Measurements from ENCODE around the gene TFPI2. TPM values are rescaled to one million over a fixed set of nuclear protein-coding genes. Genes with fewer than 3 reads are reported as not detected.
"Not testable (repeated sequence)": the region's sequence is repeated elsewhere in the genome, so short reads cannot be mapped to it uniquely, and the experiment has no call there.

The TFPI2 gene
- total and polyA plus RNA-seq, 7 donors, result 0.66 to 7.5 (median 2.3) TPM

- WGBS, 3 donors, result 24 to 42% (median 25%) methylated on average over 6 of the region's 6 CpGs
- no peaks in the 10 kb centered on the region for H3K4me1 ChIP-seq
- peak overlapping the region; percentile 63 for H3K4me3 ChIP-seq
Measured at GRCh38 chr7:93923296-93923695, 32.7 kb upstream of the TFPI2 start.

GRCh38 chr7:93921607-93922566 is 31.3 kb upstream of the TFPI2 start, which contains the start of gene GNG11:
TSS of gene GNG11 (plus strand) at chr7:93921735. CDS start at chr7:93922138, 403 bp downstream.
- DNase-seq (peak; percentile 84 to 90), ATAC-seq (peak; percentile 65 to 88 (median 80))
- no peak for TF ChIP-seq CTCF (IDR thresholded peaks at IDR 0.05)
- intact Hi-C loops (cut with DNase I), result no loop called here
- 1% methylated on average over 39 of the region's 39 CpGs for WGBS, 3 donors
- Histone ChIP-seq H3K27ac (peak within 1 kb of the TSS; percentile 69), H3K36me3 (ENCODE audit: insufficient read depth in 1 of 2, low read depth in 1 of 2) (peaks cover 0 to 9% of the 10 kb centered on the region in 2 donors), H3K9me3 (no peaks in the 10 kb centered on the region), H3K4me3 (peak within 1 kb of the TSS; percentile 63), H3K4me1 (no peaks in the 10 kb centered on the region), H3K27me3 (ENCODE audit: insufficient read depth in 3 of 3, low read length in 2 of 3) (peaks cover 0 to 11% (median 0%) of the 10 kb centered on the region in 3 donors)

More at GRCh38 chr7:93923296-93923695, 32.7 kb upstream of the TFPI2 start:
- TF ChIP-seq CTCF (IDR thresholded peaks at IDR 0.05), result no peak
- intact Hi-C loops (cut with DNase I), result no loop called here
- no peaks in the 10 kb centered on the region for H3K9me3 ChIP-seq
- peak overlapping the region; percentile 69 for H3K27ac ChIP-seq
- H3K27me3 ChIP-seq (ENCODE audit: insufficient read depth in 3 of 3, low read length in 2 of 3), result peaks cover 0 to 8% (median 0%) of the 10 kb centered on the region in 3 donors
- peaks cover 0 to 10% of the 10 kb centered on the region in 2 donors for H3K36me3 ChIP-seq (ENCODE audit: insufficient read depth in 1 of 2, low read depth in 1 of 2)
- no peak for DNase-seq
- no peak for ATAC-seq

- ATAC-seq, result peak in 1 of 4 donors; percentile 14
- WGBS, 3 donors, result 4 to 14% (median 8%) methylated on average over 8 of the region's 8 CpGs
- intact Hi-C loops (cut with DNase I), result no loop called here
Measured at GRCh38 chr7:93921186-93921585, 30.6 kb upstream of the TFPI2 start.

GRCh38 chr7:93920496-93921182 is 30.1 kb upstream of the TFPI2 start:
- no peak for DNase-seq
- intact Hi-C loops (cut with DNase I), result no loop called here
- Histone ChIP-seq H3K4me1 (no peaks in the 10 kb centered on the region), H3K36me3 (ENCODE audit: insufficient read depth in 1 of 2, low read depth in 1 of 2) (no peaks in the 10 kb centered on the region), H3K27ac (peak overlapping the region; percentile 57), H3K27me3 (ENCODE audit: insufficient read depth in 3 of 3, low read length in 2 of 3) (peaks cover 0 to 11% (median 0%) of the 10 kb centered on the region in 3 donors), H3K4me3 (peak overlapping the region; percentile 63), H3K9me3 (no peaks in the 10 kb centered on the region)
- 33 to 38% (median 35%) methylated on average over 6 of the region's 6 CpGs for WGBS, 3 donors
- TF ChIP-seq CTCF (IDR thresholded peaks at IDR 0.05), result no peak
- ATAC-seq, result no peak

More at GRCh38 chr7:93921186-93921585, 30.6 kb upstream of the TFPI2 start:
- no peaks in the 10 kb centered on the region for H3K9me3 ChIP-seq
- H3K36me3 ChIP-seq (ENCODE audit: insufficient read depth in 1 of 2, low read depth in 1 of 2), result peaks cover 0 to 2% of the 10 kb centered on the region in 2 donors
- H3K4me3 ChIP-seq, result peak overlapping the region; percentile 63
- peaks cover 0 to 11% (median 0%) of the 10 kb centered on the region in 3 donors for H3K27me3 ChIP-seq (ENCODE audit: insufficient read depth in 3 of 3, low read length in 2 of 3)
- peak overlapping the region; percentile 69 for H3K27ac ChIP-seq
- no peak for DNase-seq
- no peaks in the 10 kb centered on the region for H3K4me1 ChIP-seq
- no peak for TF ChIP-seq CTCF (IDR thresholded peaks at IDR 0.05)

GRCh38 chr7:93916315-93916714 is 25.8 kb upstream of the TFPI2 start:
- DNase-seq; H3K4me3 ChIP-seq; H3K27ac ChIP-seq; H3K4me1 ChIP-seq; ATAC-seq; H3K9me3 ChIP-seq; intact Hi-C loops (cut with DNase I); H3K36me3 ChIP-seq (ENCODE audit: insufficient read depth in 1 of 2, low read depth in 1 of 2): not testable (repeated sequence)
- 67 to 87% (median 80%) methylated on average over 4 of the region's 4 CpGs for WGBS, 3 donors
- H3K27me3 ChIP-seq (ENCODE audit: insufficient read depth in 3 of 3, low read length in 2 of 3), result peaks cover 0 to 11% (median 0%) of the 10 kb centered on the region in 3 donors

- H3K27me3 ChIP-seq (ENCODE audit: insufficient read depth in 3 of 3, low read length in 2 of 3), result peaks cover 0 to 11% (median 0%) of the 10 kb centered on the region in 3 donors
- H3K4me1 ChIP-seq; H3K9me3 ChIP-seq; intact Hi-C loops (cut with DNase I); H3K36me3 ChIP-seq (ENCODE audit: insufficient read depth in 1 of 2, low read depth in 1 of 2); DNase-seq; H3K4me3 ChIP-seq; ATAC-seq; H3K27ac ChIP-seq: not testable (repeated sequence)
Measured at GRCh38 chr7:93915888-93916287, 25.3 kb upstream of the TFPI2 start.

- H3K9me3 ChIP-seq; H3K4me3 ChIP-seq; ATAC-seq; H3K36me3 ChIP-seq (ENCODE audit: insufficient read depth in 1 of 2, low read depth in 1 of 2); H3K27ac ChIP-seq; H3K27me3 ChIP-seq (ENCODE audit: insufficient read depth in 3 of 3, low read length in 2 of 3); DNase-seq; H3K4me1 ChIP-seq; intact Hi-C loops (cut with DNase I): not testable (repeated sequence)
- WGBS, 3 donors, result 17 to 59% (median 40%) methylated on average over 2 to 3 of the region's 3 CpGs
Measured at GRCh38 chr7:93915206-93915842, 24.8 kb upstream of the TFPI2 start.
